Stromal cell of bone marrow (primary cell): ENCODE results near the gene SLC35D1.
"Not testable (repeated sequence)": the region's sequence is repeated elsewhere in the genome, so short reads cannot be mapped to it uniquely, and the experiment has no call there.

Experiments used
- DNase-seq: peaks from one replicate; pipeline ENCODE4 v3.0.0-alpha.2; 2012; ENCODE audit warnings: low read depth

The SLC35D1 gene

GRCh38 chr1:66985835-66986234, 68.1 kb downstream of the SLC35D1 start:
- no peak for DNase-seq

GRCh38 chr1:66984491-66984890, 69.5 kb downstream of the SLC35D1 start:
- DNase-seq = no peak

- no peak for DNase-seq
These were observed 71.2 kb downstream of the SLC35D1 start for GRCh38 chr1:66982561-66983260.

DNA sequence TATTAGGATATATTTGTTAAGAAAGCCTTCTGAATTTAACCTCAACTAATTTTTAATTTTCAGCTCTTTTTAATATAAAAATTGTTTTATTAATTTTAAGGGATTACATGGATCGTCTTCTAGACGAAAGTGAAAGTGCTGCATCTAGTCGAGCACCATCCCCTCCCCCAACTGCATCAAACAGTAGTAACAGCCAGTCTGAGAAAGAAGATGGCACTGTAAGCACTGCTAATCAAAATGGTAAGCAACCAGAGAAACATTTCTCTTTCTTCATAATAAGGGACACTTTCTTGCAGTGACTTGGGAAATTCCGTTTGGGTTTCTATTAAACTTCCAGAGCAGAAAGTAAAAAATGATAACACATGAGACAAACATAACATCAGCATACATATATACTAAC, 72.3 kb downstream of the SLC35D1 start:
- DNase-seq = peak; percentile 30

DNA sequence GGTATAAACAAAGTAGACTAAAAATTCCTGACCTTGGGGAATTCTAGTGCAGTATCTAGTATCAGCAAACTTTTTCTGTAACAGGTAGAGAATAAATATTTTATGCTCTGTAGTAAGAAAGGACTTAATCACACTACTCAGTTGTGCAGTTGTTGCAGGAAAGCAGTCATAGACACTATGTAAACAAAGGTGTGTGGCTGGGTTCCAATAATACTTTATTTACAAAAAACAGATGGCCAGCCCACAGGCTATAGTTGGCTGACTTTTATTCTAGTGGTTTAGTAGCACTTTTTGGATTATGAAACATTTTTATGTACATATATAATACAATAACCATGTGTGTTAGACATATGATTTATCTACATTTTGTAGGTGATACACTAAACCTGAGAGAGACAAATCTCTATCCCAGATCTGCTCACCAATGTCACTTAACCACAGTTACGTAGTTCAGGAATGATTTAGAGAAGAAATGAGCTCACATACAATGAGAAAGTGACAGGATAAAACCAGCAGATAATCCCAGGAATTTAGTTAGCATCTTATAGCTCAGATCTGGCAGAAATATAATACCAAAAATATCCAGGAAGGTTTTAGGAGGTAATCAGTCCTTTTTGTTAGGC, 73.1 kb downstream of the SLC35D1 start:
- DNase-seq = no peak

DNA sequence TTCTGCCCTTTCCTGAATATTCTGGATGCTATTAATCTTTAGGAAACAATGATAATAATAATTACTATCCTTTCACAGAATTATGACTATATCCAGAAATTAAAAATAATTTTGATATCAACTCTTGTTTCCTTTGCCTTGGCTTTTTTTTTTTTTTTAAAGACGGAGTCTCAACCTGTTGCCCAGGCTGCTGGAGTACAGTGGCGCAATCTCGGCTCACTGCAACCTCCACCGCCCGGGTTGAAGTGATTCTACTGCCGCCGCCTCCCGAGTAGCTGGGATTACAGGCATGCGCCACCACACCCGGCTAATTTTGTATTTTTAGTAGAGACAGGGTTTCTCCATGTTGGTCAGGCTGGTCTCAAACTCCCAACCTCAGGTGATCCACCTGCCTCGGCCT, 74.3 kb downstream of the SLC35D1 start:
- DNase-seq = not testable (repeated sequence)

DNA sequence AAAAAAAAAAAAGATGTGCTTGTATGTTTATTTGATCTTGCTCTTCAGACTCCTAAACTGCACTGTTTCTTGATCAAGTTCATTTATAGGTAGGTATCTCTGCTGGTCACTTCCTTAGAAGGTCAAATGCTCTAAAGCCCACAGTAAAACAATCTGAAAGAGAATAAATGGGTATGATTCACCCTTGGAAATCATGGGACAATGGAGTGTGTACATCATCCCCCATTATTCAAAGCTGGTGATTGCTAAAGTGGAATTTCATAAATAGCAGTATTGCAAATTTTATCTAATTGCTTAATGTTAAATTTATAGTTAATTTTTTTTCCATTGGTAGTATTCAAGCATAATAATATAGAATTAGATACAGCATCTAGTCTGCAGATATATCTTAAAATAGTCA, 75.7 kb downstream of the SLC35D1 start:
- DNase-seq = no peak

GRCh38 chr1:66968574-66968973, 85.4 kb downstream of the SLC35D1 start:
- DNase-seq = no peak

- DNase-seq = not testable (repeated sequence)
These were observed 87.6 kb downstream of the SLC35D1 start for GRCh38 chr1:66966188-66966873.

- DNase-seq = no peak
These were observed 96.0 kb downstream of the SLC35D1 start for GRCh38 chr1:66957938-66958337.

DNA sequence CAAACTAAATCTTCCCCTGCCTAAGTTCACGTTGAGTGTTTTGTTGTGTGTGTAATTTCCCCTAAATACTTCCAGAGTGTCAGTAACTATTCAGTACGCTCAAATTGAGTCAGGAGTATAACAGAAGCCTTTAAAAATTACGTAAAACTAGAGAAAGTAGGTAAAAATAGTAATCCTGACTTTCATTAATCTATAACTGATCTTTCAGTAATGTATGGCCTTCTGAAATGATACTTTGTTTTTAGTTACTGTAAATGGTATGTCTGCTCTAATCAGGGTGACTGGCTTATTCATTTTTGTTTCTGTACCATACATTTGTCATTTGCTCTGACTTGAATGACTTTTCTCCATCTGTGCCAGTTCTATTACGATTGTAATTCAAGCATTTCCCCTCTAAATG, 99.7 kb downstream of the SLC35D1 start:
- no peak for DNase-seq

GRCh38 chr1:66951513-66951912, 102.4 kb downstream of the SLC35D1 start:
- DNase-seq = no peak
